HG02798 (cell line): ENCODE data around the gene SMARCB1.

Experiments
- ATAC-seq: cut with Tn5 transposase; IDR thresholded peaks from one replicate; pipeline ENCODE4 v1.9.1; 2021; ENCODE audit warnings: mild to moderate bottlenecking; ENCODE audit not compliant: unreplicated experiment, poor library complexity

SMARCB1 gene

DNA sequence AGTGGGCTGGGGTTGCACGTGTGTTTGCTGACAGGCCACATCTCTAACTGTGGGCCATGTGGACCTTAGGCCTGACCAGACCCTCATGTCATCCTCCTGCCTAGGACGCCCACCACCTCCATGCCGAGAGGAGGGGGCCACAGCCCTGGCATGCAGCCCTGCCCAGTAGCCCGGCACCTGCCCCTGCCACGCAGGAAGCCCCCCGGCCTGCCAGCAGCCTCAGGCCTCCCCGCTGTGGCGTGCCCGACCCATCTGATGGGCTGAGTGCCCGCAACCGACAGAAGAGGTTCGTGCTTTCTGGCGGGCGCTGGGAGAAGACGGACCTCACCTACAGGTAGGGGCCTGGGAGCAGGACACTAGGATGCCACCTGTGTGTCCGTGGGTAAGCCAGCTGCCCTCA is 7.7 kb upstream of the SMARCB1 start:
- ATAC-seq = no peak

DNA sequence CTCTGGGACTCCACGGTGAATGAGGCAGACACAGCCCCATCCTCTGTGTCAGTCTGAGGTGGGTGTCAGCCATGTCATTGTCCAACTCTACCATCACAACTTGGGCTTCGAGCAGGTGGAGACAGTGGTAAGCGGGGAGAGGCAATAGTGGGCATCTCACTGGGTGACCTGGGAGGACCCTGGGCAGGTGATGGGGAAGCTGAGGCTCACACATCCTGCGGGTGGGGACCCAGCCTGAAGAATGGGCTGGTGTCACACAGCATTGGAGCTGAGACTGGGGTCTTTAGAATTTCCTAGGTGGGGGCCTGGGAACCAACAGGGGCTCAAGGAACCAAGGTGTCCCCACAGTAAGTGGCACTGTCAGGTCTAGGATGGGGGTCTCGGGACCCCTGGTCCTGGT is 7.0 kb upstream of the SMARCB1 start:
- ATAC-seq = no peak

DNA sequence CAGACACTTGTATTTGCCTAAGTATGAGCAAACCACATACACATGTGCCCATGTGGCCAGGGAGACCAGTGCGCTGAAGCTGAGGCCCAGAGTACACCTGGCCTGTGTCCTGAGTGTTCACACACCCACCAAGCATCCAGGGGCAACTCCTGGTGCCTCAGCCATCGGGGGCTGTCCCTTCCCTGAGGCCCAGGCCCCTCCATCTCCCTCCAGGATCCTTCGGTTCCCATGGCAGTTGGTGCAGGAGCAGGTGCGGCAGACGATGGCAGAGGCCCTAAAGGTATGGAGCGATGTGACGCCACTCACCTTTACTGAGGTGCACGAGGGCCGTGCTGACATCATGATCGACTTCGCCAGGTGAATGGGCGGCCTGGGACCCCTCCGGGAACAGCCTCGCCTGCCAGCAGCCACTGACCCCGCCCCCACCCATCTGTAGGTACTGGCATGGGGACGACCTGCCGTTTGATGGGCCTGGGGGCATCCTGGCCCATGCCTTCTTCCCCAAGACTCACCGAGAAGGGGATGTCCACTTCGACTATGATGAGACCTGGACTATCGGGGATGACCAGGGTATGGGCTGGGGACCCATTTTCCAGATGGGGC is 6.5 kb upstream of the SMARCB1 start:
- no peak for ATAC-seq

DNA sequence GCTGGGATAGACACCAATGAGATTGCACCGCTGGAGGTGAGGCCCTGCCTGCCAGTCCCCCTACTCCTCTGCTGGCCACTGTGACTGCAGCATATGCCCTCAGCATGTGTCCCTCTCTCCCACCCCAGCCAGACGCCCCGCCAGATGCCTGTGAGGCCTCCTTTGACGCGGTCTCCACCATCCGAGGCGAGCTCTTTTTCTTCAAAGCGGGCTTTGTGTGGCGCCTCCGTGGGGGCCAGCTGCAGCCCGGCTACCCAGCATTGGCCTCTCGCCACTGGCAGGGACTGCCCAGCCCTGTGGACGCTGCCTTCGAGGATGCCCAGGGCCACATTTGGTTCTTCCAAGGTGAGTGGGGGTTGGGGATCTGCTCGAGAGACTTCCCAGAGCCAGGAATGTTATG is 5.7 kb upstream of the SMARCB1 start:
- ATAC-seq = no peak

DNA sequence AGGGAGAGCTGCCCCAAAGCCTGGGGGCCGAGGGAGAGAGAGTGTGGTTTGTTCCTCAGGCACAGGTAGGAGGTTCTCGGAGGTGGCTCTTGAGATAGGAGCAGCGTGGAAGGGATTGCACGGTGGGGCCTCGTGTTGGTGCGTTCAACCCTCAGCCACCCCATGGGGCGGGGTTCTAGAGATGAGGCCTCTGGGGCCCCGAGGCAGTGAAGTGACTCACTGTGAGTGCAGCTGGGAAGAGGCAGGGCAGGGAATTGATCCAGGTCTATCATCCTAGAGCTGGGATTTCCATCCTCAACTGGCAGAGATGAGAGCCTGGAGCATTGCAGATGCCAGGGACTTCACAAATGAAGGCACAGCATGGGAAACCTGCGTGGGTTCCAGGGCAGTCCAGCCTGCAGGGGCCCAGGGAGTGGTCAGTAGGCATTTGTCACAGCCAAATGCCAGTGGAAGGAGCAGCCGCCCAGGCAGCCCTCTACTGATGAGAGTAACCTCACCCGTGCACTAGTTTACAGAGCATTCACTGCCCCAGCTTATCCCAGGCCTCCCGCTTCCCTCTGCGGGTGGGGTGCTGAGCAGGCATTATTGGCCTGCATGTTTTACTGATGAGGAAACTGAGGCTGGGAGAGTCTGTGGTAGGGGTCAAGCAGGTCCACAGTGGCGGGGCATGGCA is 5.1 kb upstream of the SMARCB1 start:
- ATAC-seq = no peak

DNA sequence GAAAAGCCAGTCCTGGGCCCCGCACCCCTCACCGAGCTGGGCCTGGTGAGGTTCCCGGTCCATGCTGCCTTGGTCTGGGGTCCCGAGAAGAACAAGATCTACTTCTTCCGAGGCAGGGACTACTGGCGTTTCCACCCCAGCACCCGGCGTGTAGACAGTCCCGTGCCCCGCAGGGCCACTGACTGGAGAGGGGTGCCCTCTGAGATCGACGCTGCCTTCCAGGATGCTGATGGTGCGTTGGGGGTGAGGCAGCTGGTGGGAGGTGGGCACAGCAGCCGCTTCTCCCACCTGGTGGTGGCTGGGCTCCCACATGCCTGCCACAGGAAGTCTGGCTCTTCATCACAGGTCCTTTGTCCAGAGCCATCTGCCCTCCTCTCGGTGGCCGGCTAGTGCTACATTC is 4.5 kb upstream of the SMARCB1 start:
- ATAC-seq = no peak

DNA sequence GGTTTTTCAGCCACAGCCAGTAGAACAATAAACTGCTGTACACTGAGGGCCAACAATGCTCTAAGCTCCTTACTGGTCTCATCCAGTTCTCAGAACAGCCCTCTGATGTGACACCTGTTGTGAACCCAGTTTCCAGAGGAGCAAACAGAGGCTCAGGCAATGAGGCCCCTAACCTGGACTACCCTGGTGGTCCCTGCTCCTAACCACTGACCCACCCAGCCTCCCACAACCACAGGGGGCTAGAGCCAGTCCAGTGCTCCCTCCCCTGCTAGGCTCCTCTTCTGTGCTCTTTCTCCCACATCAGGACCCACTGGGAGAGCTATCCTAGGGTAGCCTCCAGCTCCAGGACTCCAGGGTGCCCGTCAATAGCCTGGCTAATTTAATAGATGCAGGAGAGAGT is 4.1 kb upstream of the SMARCB1 start:
- ATAC-seq = no peak

DNA sequence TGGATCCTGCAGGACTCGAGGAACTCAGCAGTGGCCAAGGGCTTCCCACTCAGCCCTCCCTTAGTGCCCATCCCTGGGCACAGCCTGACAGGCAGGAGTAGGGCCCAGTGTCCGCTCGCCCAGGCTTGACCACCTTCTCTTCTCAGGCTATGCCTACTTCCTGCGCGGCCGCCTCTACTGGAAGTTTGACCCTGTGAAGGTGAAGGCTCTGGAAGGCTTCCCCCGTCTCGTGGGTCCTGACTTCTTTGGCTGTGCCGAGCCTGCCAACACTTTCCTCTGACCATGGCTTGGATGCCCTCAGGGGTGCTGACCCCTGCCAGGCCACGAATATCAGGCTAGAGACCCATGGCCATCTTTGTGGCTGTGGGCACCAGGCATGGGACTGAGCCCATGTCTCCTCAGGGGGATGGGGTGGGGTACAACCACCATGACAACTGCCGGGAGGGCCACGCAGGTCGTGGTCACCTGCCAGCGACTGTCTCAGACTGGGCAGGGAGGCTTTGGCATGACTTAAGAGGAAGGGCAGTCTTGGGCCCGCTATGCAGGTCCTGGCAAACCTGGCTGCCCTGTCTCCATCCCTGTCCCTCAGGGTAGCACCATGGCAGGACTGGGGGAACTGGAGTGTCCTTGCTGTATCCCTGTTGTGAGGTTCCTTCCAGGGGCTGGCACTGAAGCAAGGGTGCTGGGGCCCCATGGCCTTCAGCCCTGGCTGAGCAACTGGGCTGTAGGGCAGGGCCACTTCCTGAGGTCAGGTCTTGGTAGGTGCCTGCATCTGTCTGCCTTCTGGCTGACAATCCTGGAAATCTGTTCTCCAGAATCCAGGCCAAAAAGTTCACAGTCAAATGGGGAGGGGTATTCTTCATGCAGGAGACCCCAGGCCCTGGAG is 3.3 kb upstream of the SMARCB1 start:
- no peak for ATAC-seq

DNA sequence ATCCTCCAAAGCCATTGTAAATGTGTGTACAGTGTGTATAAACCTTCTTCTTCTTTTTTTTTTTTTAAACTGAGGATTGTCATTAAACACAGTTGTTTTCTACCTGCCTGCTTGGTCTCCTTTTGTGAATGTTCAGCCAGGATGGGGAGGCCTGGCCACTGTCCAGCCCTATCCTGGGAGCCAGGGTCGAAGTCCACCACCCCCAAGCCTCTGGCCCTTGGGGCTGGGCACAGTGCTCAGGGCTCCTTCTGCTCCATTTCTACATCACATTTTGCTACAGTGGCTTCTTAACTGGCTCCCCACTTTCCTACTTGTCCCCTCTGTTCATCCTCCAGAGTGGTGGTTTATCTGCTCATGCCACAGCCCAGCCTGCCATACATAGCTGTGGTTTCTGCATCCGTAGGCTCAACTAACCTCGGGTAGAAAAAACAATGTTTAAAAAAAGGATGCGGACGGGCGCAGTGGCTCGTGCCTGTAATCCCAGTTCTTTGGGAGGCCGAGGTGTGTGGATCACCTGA is 2.5 kb upstream of the SMARCB1 start:
- ATAC-seq = no peak

DNA sequence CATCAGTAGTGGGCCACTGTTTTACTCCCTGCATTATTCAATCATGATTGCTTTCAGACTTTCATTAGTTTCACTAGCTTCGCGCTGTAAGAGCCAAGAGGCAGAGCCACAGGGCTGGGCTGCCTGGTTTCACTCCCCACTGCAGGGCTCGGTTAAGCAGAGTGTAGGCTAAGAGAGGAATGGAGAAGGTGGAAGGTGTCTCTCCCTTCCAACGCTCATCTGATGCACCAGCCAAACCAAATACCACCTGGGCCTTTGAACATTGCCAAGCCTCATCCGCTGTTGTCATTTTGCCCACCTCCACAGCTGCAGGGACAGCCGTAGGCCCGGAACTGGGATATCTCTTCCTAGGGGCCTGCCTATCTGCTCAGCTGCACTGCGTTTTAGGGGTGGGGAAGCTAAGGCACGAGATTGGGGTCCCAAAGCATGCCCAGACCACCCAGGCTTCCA is 480 bp upstream of the SMARCB1 start:
- no peak for ATAC-seq

DNA sequence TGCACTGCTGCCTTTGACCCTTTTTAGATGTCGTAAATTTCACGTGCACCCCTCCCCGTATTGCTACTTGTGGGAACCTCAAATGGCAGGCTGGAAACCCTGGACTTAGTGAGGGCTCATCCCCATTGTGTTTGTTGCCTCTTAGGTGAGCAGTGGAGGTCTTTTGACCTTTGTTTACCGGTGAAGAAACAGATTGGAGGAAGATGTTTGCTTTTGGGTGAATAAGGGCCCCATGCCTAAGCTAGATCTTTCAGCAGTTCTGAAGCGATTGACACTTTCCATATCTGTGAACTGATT is 782 bp downstream of the SMARCB1 start:
- no peak for ATAC-seq

DNA sequence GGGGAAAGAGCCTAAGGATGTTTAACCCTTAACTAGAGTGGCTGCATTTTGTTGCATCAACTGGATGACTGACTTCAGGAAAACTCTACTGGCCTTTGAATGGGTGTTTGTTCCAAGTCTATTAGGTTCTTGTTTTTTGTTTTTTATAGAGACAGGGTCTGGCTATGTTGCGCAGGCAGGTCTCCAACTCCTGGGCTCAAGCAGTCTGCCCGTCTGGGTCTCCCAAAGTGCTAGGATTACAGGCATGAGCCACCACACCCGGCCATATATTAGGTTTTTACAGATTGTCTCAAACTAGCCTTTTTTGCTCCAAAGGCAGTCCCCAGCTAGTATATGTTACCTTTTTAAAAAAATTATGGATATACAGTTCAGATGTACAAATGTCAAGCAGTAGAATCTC is 1.1 kb downstream of the SMARCB1 start:
- ATAC-seq = no peak

DNA sequence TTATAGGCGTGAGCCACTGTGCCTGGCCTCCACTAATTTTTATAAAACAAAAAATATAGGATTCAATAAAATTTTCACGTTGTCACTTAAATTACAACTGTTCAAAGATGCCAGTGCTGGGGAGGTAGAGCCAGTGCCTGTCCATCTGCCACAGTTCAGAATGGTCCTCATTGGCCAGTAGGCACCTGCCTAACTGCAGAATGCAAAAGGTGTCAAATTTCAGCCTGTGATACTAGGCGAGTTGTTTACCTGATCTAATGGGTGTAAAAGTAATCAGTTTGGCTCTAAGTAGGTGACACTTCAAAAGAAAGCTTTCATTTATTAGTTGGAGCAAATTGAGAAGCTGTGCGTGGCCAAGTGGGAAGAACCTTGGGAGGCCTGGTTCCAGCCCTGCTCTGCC is 2.4 kb downstream of the SMARCB1 start:
- ATAC-seq = no peak

DNA sequence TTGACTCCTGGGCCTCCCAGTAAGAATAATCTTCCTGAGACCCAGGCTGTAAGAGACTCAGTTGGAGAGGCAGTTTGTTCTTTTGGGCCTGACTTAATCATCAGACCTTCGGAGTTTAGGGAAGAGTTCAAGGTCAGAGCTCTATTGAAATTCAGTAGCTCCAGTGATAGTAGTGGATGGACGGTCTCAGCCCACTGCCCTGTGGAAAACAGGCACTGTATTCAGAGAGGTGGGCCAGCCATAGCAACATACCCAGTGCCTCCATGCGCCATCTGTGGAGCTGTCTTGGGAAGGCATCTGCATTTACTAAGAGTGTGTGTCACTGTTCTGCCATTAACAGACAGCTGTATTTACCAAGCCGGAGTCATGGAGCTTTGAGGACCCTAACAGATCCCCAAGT is 2.9 kb downstream of the SMARCB1 start:
- ATAC-seq = no peak

DNA sequence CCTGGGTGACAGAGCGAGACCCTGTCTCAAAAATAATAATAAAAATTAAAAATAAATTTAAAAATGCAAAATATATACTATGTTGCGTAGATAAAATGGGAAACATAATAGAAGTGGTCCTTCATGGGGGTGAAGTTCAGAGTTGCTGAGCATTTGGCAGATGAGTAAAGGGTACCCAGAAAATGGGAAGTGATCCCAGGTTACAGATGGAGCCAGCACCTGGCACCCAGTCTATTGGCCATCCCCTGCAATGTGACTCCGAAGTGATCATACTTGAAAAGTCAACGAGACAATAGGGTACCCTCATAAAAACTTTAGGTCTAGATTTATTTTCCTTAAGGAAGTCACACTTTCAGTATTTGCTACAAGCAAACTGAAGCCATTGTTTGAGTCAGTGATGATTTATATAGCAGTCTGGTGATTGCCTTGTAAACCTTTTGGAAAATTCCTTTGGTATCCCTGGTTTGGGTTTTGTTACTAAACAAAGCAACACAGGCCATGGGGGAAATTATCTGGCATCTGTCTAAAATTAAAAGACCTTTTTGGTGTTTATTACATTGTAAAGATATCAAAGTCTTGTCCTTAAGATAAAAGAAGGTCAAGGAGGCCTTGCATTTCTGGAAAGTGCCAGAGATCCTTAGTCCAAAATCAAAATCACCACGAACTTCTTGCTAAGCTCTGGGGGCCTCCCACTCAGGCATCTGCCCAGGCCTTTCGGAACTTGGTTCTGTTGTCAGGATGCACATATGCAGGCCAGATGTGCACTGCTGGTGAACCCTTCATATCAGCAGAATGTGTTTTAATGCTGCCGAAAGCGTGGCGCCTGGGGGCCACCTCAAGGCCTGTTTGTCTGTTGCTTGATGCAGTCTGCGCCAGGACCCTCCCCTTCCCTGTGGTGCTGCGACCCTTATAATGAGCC is 4.3 kb downstream of the SMARCB1 start:
- ATAC-seq = no peak

DNA sequence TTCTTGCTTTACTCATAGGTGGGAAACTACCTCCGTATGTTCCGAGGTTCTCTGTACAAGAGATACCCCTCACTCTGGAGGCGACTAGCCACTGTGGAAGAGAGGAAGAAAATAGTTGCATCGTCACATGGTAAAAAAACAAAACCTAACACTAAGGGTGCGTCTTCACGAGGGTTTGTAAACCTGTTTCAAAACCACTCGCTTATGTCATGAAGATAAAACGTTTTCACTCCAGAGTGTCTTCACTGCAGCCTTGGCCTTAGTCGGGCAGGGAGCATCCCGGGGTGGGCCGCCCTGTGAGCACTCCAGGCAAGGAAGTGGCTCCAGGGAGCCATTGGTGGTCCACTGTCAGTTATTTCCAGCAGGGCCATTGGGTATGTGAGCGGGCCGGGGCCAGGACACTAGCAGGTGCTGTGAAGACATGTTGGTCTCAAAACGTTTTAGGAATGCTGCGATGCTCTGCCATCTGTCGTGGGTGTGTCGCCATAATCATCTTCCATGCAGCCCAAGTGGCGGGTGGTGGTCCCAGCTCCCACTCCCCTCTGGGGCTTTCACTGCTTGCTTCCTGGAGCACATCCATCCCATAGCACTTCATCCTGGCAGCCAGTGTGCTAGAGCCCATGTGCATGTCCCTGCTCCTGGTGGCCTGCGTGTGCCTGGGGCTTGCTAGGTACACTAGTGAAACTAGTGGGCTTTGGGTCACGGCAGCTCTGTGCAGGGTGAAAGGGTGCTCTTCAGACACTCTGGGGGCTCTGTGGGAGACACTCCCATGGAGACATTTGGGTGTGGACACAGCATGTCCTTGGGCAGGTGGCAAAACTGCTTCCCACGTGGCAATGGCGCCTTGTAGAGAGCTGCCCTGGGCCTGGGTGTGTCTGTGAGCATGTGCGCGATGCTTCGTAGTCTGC is 5.2 kb downstream of the SMARCB1 start:
- ATAC-seq = no peak

DNA sequence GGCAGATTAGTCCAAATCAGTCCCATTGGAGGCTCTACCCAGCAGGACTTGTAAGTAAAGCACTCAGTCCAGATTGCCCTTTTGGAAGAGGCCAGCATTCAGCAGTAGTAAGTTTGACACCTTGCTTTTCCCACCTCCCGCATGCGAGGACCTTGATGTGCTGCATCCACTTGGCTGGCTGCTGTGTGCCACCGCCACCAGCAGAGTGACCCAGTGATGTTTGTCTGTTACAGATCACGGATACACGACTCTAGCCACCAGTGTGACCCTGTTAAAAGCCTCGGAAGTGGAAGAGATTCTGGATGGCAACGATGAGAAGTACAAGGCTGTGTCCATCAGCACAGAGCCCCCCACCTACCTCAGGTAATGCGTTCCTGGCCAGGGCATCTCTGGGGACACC is 6.6 kb downstream of the SMARCB1 start:
- ATAC-seq = no peak

DNA sequence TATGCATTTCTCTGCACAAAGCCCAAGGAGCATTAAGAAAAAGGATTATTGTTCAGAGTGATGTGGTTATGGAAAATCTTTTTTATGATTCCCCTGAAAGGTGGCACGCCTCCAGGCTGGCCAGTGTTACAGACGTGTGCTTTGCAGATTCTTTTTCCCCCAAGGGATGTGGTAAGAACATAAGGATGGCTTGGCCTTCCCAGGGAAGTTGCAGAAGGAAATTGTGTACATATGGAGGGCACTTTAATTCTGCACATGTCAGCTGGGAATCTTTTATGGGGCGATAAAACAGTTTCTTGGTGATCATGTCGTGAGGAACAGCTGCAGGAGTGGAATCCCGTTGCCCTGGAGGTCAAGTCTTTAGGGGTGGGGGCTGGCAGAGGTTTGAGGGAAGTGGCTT is 9.7 kb downstream of the SMARCB1 start:
- ATAC-seq = no peak
